Measurements from ENCODE around the gene SLC39A3.

Gene SLC39A3

DNA sequence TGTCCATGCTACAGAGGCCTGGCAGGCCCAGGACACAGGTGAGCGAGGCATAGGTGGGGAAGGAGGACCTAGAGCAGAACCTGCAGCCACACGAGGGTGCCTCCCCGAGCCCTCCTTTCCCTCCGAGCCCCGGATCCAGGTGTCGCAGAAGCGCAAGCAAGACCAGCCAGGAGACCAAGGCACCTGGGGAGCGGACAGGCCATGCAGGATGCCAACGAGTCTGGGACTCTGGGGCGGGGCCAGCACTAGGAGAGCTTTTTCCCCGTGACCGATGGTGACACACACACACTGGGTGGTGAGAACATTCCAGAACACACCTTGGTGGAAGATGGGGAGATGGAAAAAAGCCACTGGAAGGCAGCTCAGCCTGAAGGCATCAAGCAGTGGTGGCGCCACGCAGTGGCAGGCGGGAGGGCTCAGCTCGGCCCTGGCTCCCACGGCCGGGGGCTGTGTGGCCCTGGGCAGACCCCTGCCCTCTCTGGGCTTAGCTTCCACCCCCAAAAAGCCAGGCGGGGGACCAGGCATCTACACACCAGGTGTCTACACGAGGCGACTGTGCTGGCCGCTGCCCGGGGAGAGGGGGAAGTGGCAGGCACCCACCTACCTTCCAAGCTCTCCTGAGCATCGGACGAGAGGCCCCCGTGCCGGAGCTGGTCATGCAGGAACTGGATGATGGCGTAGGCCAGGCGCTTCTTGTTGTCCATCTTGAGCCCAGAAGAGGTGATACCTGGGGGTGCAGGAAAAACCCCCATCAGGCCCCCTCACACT, 28.7 kb upstream of the SLC39A3 start:
- DNase-seq (ENCODE audit: low read depth in 2 of 2): no peak

DNA sequence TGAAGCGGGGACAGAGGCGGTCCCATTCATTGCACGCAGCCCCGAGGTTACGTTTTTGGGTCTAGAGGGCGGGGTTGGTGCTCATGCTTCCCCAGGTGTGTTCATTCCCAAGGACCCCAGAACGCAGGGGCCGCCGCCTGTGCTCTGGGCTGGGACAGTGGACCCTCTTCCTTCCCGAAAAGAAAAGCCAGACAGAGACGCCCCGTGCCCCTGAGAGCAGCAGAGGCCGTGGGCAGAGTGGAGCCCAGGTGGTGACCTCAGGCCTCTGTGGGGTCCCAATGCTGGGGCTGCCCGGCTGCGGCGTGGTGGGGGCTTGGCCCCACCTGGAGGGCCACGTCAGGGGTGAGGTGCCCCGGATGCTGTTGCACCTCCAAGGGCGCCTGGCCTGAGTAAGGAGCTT, 27.9 kb upstream of the SLC39A3 start:
- no peak for DNase-seq (ENCODE audit: low read depth in 2 of 2)

DNA sequence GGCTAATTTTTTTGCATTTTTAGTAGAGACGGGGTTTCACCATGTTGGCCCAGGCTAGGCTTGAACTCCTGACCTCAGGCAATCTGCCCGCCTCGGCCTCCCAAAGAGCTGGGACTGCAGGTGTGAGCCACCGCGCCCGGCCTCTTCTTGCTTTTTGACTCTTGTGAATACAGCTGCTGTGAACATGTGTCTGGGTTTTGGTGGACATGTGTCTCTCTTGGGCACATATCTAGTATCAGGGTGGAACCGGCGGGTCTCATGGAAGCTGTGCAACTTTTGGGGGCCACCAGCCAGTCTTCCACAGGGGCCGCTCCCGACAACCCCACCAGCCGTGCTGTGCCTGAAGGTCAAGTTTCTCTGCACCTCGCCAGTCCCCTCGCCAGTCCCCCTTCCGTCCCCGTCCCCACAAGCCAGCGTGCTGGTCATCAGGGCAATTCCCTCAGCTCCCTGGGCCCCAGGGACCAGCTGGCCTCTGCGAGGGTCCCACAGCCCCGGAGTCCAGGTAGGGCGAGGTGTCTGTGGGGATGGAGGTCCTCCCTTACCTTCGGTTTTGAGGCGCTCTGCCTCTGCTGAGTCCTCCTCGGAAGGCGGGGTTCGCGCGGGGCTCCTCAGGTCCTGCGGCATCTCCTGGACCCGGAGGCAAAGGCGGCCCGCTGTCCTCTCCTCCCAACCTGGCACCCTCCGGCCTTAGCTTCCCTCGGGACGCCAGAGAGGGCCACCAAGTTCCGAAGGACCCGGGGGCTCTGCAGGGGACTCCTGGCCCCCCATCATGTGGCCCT, 27.0 kb upstream of the SLC39A3 start:
- no peak for DNase-seq (ENCODE audit: low read depth in 2 of 2)

DNA sequence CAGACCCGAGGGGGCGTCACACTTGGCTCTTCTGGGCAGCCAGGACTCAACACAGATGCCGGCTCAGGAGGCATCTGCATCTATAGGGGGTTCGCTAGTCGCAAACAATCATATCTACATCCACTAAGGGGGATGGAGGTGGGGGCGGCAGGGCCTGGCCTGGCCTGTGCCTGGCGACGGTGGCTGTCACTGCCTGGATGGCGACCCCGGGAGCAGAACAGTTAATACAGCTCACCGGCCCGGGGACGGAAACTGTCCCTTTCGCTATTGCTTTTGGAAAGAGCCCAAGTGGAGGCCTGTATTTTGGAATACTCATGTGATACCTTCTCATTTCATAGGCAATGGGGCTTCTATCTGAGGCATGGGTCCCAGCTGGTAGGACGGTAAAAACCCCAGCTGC, 25.6 kb upstream of the SLC39A3 start:
- no peak for DNase-seq (ENCODE audit: low read depth in 2 of 2)

DNA sequence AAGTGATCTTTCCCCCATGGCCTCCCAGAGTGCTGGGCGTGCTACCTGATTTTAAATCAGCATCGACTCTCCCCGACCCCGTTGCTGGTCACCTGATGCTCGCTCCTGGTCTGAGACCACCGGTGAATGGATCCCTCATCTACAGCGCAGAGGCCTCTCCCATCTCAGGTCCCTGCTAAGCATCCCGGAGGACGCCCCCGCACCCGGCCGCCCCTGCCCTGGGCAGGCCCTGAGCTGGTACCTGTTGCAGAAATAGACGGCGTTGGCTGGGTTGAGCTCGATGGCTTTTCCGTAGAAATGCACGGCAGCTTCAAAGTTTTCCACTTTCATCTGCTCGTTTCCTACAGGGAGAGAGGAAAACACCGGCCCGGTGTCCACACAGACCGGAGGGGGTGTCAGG, 25.1 kb upstream of the SLC39A3 start:
- no peak for DNase-seq (ENCODE audit: low read depth in 2 of 2)

DNA sequence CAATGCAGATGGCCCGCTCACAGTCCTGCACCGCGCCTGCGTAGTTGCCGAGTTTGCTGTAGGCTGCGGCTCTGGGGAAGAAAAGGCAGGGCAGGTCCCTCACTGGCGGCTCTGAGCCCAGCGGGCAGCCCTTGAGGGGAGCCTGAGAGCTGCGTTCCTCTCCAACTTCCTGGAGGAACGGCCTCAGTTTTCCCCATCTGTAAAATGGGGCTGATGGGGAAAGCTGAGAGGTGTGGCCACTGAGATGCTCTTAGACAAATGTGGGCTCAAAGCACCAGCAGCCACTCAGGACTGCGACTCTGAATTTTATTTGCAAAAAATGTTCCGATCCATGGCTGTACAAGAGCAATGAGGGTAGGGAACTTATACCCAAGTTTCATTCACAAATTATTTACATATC, 23.9 kb upstream of the SLC39A3 start:
- no peak for DNase-seq (ENCODE audit: low read depth in 2 of 2)

DNA sequence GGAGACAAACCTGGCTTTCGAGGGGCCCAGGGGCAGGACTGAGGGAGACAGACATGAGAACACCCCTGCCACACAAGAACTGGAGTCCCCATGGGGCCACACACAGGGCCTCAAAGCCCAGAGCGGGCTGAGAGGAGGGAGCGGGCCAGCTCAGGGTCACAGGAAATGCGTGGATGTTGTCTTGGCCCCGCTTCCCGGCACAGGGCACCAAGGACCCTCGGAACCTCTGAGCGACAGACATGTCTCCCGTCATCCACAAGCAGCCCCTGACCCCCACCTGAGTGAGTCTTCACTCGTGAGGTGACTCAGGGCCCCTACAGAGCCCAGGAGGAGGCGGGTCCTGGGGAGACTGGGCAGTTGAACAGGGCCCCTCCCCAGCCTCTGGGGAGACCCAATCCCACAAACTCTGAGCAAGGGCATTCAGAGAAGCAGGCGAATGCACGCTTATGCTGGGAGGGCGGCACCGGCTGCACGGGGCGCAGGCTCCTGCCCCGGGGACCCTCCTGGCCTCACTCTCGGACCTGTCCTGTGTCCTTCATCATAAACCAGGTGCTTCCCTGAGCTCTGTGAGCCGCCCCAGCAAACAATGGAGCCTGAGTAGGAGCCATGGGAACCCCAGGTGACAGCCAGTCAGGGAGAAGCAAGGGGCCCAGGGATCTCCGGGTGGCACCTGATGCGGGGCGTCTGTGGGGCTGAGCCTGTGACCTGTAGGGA, 23.1 kb upstream of the SLC39A3 start:
- DNase-seq (ENCODE audit: low read depth in 2 of 2): no peak

DNA sequence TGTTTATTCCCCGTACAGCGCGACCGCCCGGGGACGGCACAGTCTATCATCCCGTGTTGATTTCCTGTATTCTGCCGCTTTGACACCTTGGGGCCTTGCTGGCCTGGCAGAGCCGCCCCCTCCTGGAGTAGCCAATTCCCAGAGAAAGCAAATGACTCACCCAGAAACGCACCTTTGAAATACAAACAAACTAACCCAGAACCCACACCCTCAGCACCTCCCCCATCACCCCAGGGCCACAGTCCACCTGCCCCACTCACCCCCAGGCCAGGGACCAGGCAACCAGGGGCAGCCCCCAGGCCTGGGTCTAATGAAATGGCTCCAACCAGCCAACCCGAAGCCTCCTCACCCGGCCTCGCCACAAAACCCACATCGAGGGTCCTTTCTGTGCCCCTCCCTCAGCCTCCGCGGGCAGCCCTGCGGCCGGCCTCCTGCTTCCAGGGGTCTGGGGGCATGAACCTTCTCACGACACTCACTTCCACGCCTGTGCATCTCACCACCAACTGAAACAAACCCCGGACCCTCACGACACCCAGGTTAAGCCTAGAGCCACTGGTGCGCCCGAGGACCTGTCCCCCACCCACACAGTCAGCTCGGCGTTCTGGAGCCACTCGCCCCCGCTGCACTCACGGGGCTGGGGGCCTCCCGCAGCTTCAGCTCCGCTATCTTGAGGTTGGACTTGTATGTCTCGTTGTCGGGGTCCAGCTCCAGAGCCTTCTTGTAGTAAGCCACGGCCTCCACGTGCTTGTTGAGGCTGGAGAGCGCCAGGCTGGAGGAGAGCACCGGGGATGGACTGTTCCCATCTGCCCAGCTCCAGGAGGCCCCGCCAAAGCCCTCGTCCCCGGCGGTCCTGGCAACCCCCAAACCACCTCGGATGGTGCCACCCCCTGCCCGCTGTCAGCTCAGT, 22.3 kb upstream of the SLC39A3 start:
- DNase-seq (ENCODE audit: low read depth in 2 of 2): no peak

DNA sequence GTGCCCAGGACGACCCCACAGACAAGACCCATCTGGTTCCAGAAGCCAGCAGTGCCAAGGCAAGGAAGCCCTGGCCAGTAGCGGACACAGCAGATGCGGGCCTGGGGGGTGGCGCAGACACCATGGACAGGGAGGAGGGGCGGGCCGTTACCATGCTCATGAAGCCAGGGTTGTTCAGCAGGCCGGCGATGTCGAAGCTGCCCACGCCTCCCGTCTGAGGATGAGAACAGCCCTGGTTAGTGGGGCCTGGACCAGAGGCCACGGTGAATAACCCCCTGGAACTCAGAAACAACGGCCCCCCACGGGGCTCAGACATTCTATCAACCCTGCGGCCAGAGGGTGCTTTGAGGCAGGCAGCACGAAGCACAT, 21.5 kb upstream of the SLC39A3 start:
- DNase-seq (ENCODE audit: low read depth in 2 of 2): no peak

DNA sequence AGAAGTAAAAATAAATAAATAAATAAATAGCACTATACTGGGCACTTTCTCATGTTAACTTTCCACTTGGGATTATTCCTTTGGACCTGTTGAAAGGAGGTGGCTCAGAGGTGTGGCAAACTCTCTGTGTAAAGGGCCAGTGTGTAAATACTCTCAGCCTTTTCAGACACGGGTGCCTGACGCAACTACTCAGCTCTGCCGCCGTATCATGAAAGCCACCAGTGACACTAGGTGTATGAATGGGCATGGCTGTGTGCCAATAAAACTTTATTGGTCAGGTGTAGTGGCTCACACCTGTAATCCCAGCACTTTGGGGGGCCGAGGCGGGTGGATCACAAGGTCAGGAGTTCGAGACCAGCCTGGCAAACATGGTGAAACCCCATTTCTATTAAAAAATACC, 20.1 kb upstream of the SLC39A3 start:
- DNase-seq (ENCODE audit: low read depth in 2 of 2): no peak

DNA sequence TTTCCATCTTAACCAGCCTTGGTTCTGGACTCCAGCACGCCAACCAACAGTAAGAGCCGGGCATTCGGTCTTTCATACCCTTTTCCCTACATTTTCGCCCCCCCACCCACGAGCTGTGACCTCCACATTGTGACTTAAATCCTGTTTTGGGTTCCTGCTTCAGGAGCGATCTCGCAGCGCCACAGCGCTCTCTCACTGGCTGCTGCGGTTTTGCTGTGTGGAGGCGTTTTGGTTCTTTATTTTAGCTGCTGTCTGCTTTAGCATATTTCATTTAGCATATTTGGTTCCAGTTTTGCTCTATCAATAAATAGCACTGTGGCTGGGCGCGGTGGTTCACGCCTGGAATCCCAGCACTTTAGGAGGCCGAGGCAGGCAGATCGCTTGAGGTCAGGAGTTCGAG, 19.5 kb upstream of the SLC39A3 start:
- no peak for DNase-seq (ENCODE audit: low read depth in 2 of 2)

DNA sequence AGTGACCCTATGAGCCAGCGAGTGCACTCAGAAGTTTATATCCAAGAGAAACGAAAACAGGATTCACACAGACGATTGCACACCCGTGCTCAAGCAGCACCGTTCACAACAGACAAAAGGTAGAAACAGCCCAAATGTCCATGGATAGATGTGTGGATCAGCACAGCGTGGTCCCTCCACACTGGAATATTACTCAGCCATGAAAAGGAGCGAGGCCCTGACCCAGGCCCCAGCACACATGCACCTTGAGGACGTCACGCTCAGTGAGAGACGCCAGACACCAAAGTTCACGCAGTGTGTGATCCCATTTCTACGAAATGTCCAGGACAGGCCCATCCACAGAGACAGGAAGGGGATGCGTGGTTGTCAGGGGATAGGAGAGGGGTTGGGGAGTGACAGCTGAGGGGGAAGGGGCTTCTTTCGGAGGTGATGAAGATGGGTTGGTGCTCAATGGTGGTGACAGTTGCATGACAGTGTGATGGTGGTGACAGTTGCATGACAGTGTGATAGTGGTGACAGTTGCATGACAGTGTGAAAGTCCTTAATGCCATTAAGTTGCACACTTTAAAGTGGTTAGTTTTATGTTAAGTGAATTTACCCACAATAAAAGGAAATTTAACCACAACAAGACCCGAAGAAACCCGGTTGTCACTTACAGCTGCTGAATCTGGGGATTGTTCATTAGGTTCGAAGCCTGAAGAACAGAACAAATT, 18.9 kb upstream of the SLC39A3 start:
- DNase-seq (ENCODE audit: low read depth in 2 of 2): no peak

DNA sequence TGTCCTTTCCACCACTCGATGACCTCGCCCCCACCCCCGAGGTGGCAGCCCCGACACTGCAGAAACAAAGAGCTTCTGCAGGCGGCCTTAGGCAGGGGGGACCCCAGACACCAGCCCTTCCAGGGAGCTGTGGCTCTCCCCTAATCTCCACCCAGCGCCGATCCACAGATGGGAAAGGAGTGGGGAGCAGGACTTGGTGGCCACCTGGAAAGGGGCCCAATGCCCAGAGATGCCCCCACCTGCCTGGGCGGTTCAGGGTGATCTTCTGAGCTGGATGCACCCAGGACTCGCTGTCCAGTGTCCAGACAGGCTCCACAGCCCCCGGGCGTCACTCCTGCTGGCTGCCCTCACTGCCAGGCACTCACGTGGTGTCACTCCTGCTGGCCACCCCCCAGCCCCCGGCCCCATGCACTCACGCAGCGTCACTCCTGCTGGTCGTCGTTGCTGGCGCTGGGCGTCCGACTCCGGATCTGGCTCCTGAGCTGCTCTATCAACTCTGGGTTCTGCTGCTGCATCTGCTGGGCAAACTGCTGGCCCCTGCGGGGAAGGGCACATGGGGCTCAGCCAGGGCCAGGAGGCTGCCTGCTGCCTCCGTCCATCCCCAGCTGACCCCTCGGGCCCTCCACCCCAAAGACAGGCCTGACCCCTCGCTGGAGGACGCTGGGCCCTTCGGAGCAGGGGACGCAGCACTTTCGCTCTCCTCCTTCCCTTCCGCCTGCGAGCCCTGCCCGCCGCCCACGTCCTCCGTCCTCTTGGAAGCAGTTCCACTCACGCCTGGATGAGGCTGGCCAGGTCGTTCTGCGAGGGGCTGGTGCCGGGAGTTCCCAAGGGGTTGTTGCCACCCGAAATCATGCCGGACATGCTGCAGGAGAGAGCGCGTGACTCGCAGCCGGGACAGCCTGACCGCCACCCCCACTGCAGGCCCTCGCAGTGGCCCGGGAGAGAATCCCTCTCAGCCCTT, 17.4 kb upstream of the SLC39A3 start:
- no peak for DNase-seq (ENCODE audit: low read depth in 2 of 2)

DNA sequence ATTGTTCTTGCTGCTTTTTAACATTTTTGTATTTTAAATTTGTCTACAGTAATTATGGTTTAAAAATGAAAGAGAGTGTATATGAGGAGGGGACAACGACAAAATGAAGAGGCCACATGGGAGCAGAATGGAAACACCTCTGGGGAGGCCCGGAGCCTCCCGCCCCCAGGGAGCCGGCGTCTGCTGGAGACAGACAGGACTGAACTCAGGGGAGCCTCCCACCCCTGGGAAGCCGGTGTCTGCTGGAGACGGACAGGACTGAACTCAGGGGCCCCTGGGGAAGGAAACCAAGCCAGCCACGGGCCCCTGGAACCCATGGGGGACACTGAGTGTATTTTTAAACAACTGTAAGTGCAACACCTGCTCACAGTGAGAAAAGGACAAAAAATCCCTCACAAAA, 16.7 kb upstream of the SLC39A3 start:
- DNase-seq (ENCODE audit: low read depth in 2 of 2): no peak

DNA sequence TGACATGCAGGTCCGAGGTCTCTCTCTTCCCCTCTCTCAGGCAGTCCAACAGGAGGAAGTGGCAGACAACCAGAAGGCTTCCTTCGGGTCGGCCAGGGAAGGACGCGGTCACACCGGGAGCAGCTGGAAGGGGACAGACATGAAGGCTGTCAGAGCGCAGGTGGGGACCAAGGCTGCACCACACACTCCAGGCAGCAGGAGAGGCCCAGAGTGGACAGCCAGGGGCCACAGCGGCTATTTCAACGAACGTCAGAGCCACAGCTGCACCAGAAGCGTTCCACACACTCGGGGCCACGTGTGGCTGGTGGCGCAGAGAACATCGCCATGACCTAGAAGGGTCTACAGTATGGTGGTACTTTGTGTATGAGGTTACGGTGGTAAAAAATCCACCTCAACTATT, 16.0 kb upstream of the SLC39A3 start:
- DNase-seq (ENCODE audit: low read depth in 2 of 2): no peak

DNA sequence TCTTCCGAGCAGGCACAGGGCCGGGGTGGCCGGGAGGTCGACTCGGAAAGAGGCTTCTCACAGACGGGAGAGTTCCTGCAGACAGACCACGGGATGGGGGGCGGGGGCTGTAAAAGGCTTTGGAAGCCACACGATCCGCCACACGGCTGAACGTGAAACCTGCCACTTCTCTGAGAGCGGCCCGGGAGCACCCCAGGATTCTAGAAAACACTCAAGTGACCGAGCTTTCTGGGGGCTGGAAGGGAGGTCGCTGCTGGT, 15.6 kb upstream of the SLC39A3 start:
- DNase-seq (ENCODE audit: low read depth in 2 of 2): no peak

DNA sequence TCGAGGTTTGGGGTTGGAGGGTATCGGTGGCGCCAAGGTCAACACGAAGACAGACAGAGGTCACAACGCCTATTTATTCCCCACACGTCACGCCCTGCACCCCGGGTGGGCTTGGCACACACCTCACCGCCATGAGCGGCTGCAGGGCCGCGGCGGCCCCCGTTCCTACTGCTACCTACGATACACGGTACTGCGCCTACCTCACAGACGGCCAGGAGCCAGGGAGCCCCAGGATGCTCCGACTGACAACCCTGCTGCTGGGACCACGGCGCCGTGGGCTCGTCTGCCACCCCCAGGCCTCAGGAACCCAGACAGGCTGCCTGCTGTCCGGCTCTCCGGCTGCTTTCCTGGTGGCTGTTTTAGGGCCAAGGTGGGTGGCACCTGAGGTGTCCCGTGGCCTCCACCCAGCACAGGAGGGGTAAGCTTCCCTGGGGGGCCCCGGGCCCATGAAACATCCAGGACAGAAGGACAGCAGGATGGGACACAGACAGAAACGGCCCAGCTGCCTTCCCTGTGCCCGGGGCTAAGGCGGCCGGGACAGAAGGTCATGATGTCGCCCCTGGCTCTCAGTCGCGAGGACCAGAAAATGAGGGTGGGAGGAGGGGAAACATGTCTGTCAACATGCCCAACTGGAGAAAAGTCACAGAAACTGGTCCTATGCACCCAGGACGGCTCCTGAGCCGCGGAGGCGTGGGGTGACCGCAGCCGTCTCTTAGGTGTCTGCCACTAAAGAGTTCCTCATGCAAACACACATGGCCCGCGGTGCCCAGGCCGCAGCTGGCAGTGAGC, 15.0 kb upstream of the SLC39A3 start:
- DNase-seq (ENCODE audit: low read depth in 2 of 2): no peak

DNA sequence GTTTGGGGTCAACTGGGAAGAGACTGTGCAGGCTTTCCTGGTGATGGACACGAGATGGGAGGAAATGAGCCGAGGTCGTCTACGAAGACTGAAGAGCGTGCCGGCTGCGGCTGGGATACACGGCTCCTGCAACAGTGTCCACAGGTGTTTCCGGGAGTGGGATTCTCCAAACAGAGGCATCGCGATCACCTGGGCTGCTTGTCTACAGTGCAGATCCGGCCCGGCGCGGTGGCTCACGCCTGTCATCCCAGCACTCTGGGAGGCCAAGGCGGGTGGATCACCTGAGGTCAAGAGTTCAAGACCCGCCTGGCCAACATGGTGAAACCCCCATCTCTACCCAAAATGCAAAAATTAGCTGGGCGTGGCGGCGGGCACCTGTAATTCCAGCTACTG, 11.6 kb upstream of the SLC39A3 start:
- DNase-seq (ENCODE audit: low read depth in 2 of 2): no peak

DNA sequence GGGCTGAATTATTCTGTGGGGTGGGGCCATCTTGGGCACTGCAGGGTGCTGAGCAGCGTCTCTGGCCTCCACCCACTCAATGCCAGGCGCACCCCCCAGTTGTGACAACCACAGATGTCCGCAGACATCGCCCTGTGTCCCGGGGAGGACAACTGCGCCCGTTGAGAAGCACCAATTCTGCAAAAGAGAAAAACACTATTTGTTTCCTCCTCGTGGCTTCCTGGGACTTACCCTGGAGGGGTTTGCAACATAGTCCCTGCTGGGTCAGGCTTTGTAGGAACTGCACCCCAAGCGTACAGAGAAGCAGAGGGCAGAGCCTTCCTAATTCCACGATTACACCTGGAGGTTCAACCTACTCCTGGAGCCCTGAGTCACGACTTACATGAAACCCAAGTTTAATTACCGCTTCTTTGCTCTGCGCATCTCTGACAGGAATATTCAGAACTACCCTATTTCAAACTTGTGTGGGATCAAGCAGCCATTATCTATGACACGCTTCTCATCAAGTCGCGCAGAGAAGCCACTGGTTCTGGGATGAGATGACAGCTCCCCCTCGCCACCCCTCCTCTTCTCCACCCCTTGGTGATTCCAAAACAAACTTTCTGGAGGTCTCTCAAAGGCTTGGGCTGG, 11.1 kb upstream of the SLC39A3 start:
- no peak for DNase-seq (ENCODE audit: low read depth in 2 of 2)

All from stimulated activated CD4-positive, alpha-beta T cell treated with anti-CD3 and anti-CD28 coated beads, Interleukin-1b, Interleukin-23, amount 100 ng/mL, for 1 hour (primary cell).